GM15510 (cell line): ENCODE measurements around the gene RBMS1.

Experiments used
- POLR2A ChIP-seq: IDR thresholded peaks from 3 replicates; pipeline ENCODE4 v1.6.1; 2011; ENCODE audit warnings: borderline replicate concordance; ENCODE audit not compliant: insufficient read length; ENCODE audit errors: extremely low read depth

Gene RBMS1

DNA sequence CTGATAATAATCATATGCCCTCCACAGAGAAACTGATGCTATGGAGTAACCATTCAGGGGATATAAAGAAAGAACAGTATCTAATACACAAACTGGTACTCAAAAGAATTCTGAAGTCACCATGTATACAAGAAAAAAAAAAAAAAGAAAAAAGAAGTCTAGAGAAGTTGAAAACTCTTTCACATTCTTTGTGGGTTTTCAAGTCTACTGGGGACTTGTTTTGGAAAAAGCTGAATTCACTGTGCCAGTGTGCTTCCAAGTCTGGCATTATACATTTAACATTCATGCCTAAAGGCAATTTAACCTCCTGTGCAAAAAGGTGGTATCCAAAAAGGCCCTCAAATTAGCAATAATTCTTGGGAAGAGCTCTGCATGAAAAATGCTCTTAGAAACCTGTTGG lies 198.7 kb downstream of the RBMS1 start:
- no peak for TF ChIP-seq POLR2A

DNA sequence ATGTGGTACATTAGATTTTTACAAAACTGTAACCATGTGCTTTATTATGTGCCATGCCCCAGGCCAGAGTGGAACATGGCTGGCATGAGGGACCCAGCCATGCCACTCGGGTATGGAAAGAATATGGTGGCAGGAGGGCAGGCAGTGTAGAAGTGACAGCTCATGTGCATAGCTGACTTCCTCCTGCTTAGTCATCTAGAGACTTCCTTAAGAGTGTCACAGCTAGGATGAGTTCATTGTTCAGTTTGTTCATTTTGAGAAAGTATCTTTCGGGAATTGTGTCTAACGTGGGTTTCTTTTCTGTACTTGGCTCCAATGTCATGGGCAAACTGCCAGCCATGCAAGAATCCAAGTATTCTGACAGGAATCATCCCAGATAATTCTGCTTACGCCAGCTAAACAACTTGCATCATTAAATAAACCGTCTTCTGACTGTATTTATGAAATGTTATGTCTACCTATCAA lies 199.2 kb downstream of the RBMS1 start:
- TF ChIP-seq POLR2A, result no peak

DNA sequence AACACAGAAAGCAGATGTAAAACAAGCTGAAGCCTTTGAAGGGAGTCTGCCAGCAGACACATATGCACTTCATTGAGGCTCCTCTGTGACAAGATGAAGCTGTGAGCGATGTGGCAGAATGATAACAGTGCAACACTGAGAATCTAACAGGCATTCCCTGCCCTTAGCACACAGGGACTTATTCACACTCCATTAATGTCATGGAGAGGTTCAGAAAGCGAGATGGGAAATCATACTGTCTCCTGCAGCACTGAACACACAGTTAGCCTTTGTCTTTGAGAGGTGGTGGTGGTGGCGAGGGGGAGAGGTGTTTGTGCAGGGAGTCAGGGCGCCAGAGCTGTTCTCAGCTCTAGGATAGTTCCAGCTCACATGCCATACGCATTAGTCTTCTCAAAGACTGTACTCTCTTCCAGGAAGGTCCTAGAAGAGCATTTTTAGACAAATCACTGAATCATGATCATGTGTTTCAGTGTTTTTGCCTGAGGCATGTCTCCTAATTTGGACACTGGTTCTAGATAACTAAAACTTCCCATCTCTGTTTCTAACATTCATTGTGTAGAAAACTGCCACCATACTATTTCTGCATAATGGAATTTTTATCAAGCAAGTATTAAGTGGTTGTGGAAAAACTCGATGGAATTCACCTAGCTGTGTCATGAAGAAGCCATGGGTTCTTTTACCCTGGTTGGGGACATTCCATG lies 200.1 kb downstream of the RBMS1 start:
- TF ChIP-seq POLR2A, result no peak

DNA sequence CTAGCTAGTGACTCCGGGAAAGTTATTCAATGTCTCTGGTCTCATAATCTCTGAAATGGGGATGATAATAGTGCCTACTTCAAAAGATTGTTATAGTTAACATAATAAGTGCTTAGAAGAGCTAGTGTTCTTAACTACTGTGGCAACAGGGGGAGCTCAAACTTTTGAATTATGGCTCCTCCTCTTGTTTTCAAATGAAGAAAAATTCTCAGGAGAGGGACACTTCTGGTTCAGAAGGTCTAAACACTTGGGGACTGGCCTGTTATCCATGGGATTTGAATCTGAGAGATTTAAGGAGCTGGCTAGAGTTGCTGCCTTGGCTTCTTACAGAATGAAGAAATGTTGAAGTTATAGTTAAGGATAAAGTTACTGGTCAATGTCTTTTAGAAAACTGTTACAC lies 201.4 kb downstream of the RBMS1 start:
- TF ChIP-seq POLR2A, result no peak

GRCh38 chr2:160291382-160291781 lies 202.2 kb downstream of the RBMS1 start:
- no peak for TF ChIP-seq POLR2A

DNA sequence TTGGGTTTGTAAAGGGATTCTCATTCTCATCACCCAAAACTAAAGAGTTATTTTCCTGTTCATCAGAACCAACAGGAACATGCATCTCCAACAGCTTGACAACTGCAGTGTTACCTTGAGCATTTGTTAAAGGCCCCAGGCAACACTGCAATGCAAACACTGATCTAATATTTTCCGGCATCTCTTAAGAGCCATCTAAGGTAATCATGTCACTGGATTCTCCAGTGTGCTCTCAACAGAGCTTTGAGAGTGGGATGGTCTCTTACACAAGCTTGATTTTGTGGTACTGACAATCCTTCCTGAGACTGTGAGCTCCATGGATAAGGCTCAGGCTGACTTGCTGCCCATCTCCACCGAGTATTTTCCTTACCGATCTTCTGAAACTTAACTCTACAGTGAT lies 203.0 kb downstream of the RBMS1 start:
- TF ChIP-seq POLR2A, result no peak

- TF ChIP-seq POLR2A, result no peak
Measured at GRCh38 chr2:160289831-160290230, 203.8 kb downstream of the RBMS1 start.

DNA sequence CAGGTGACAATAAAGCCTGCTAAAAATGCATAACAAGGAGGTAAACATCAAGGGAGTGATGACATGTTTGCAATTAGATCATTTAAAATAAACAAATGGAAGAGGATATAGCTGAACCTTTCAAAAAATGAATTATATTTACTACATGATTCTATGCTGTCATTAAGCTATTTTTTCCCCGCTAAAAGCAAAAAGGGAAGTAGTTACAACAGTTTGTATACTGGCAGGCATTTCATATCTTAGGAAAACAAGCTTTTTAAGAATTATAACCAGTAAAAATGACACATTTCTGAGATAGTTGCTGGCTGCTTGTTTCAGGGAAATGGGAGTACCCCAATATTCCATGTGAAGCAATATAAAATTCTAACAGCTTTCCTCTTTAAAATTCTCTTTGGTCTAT lies 204.5 kb downstream of the RBMS1 start:
- no peak for TF ChIP-seq POLR2A

DNA sequence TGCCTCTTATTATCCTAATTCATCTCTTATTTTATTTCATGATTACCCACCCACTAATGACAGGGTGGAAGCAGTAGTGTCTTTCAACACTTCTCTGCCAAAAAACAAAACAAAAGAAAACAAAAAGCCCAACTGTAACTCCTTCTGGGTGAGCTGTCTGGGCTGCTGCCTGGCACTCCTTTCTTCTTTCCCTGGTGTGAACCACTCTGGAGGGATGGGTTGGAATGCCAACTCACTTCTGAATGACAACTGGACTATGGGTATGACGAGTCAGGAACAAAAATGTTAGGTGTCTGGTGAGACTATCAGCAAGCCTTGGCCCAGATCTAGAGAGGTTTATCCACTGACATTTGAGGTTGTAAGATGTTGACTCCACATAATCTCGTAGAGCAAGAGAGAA lies 205.3 kb downstream of the RBMS1 start:
- TF ChIP-seq POLR2A, result no peak

GRCh38 chr2:160287476-160287875 lies 206.1 kb downstream of the RBMS1 start:
- no peak for TF ChIP-seq POLR2A

DNA sequence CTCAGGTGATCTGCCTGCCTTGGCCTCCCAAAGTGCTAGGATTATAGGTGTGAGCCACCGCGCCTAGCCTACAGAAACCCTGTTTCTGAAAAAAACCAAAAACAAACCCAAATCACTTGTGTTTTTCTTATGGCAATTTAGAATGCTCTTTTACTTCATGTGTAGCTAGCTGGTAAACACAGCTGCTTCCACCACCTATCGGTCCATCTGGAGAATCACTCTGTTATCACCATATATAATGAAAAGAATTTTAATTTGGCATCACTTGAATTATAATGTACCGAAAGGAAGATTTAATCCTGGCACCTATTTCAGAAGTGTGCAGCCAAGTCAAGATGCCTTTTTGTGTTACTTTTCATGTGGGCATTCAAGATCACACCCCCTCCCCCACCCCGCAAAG lies 207.1 kb downstream of the RBMS1 start:
- no peak for TF ChIP-seq POLR2A

- no peak for TF ChIP-seq POLR2A
Measured at GRCh38 chr2:160283675-160284074, 209.9 kb downstream of the RBMS1 start.

DNA sequence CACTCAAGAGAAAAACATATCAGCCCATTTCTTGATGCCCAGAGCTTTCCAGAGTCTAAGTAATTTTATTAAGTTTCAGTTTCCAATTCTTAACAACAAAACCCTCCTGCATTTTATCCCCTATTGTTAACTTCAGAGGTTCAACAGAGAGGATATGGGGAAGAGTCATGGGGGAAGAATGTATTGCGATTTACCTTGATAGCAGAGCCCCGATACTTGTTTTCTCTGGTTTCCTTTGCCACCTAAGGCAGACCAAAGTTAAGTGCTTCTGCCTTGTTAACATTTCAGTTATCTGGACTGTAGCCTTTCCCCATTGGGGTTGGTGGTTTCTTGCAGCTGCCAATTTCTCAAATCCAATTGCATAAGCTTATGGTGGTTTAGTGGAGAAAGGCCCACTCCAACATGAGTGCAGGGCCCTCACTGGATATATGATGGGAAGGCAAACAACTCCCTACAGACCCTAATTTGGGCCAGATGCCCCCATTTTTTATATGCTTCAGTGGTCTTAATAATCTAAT lies 211.5 kb downstream of the RBMS1 start:
- no peak for TF ChIP-seq POLR2A

- no peak for TF ChIP-seq POLR2A
Measured at GRCh38 chr2:160281213-160281612, 212.4 kb downstream of the RBMS1 start.

- TF ChIP-seq POLR2A, result no peak
Measured at GRCh38 chr2:160279813-160280465, 213.7 kb downstream of the RBMS1 start.

- no peak for TF ChIP-seq POLR2A
Measured at GRCh38 chr2:160278879-160279177, 214.8 kb downstream of the RBMS1 start.
